ENCODE results near the gene PSD.
A peak's percentile ranks its signal among the peaks of the same experiment; 100 is the strongest.

Gene PSD

GRCh38 chr10:102394079-102394800 lies 24.3 kb downstream of the PSD start:
- DNase-seq (ENCODE audit: extremely low read depth in 1 of 2, low read depth in 1 of 2) = peak; percentile 97 to 98

GRCh38 chr10:102393411-102394078 lies 25.0 kb downstream of the PSD start:
- DNase-seq (ENCODE audit: extremely low read depth in 1 of 2, low read depth in 1 of 2) = no peak

DNA sequence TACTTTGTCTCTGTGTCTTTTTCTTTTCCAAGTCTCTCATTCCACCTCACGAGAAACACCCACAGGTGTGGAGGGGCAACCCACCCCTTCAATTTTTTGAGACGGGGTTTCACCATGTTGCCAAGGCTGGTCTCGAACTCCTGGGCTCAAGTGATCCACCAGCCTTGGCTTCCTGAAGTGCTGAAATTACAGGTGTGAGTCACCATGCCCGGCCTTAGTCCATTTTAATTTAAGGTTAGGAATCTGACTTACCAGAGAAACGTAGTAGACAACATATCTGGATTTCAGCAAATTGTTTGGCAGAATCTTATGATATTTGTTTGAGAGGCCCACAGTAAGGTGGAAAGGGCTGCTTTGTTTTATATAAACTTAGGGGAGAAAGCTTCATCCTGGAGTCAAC lies 26.3 kb downstream of the PSD start:
- no peak for DNase-seq (ENCODE audit: extremely low read depth in 1 of 2, low read depth in 1 of 2)

GRCh38 chr10:102389894-102390293 lies 28.7 kb downstream of the PSD start:
- DNase-seq (ENCODE audit: extremely low read depth in 1 of 2, low read depth in 1 of 2) = no peak

- DNase-seq (ENCODE audit: extremely low read depth in 1 of 2, low read depth in 1 of 2) = no peak
Observed at GRCh38 chr10:102384606-102385429, 33.8 kb downstream of the PSD start.

DNA sequence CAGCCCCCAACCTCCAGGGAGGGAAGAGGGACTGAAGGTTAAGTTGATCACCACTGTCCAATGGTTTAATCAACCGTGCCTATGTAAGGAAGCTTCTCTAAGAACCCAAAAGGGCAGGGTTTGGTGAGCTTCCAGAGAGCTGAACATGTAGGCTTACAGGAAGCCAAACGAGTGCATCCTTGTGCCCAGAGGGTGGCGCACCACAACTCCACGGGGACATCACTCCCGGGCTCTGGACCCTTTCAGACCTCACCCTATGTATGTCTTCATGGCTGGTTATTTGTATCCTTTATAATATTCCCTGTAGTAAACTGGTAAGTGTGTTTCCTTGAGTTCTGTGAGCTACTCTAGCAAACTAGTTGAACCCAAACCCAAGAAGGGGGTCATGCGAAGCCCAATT lies 34.5 kb downstream of the PSD start:
- DNase-seq (ENCODE audit: extremely low read depth in 1 of 2, low read depth in 1 of 2) = no peak

DNA sequence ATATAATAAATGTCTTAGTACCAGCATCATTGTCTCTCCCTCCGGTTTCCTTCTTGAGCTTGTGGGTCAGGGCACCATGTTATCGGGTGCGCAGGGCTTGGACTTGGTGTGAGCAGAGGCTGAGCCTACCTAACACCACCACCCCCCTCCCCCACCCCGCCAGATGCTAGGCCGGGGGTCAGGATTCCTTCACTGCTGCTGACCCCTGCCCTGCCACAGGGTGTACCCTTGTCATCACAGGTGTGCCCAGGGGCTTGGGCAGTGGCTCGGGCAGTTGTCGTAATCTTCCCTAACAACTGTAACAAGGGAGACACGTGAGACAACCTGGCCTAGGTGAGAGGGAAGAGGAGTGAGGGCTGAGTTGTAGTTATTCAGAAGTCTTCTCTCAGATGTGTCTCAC lies 35.7 kb downstream of the PSD start:
- DNase-seq (ENCODE audit: extremely low read depth in 1 of 2, low read depth in 1 of 2) = no peak

GRCh38 chr10:102381983-102382382 lies 36.6 kb downstream of the PSD start:
- no peak for DNase-seq (ENCODE audit: extremely low read depth in 1 of 2, low read depth in 1 of 2)

DNA sequence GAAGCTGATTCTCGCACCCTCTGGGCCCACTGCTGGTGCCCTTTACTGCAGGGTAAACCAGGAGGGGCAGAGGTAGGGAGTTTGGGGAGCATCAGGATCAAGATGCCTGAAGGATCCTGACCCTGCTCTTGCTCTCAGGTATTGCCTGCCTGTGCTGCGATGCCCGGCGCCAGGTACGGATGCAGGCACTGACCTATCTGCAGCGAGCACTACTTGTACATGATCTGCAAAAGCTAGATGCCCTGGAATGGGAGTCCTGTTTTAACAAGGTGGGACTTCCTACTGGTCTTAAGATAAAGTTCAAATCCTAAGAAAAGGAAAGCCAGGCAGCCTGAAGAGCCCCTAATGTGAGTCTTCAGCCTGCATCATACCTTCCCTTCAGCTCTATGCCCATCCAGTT lies 39.2 kb downstream of the PSD start:
- no peak for DNase-seq (ENCODE audit: extremely low read depth in 1 of 2, low read depth in 1 of 2)

GRCh38 chr10:102376901-102377300 lies 41.7 kb downstream of the PSD start:
- no peak for DNase-seq (ENCODE audit: extremely low read depth in 1 of 2, low read depth in 1 of 2)

DNA sequence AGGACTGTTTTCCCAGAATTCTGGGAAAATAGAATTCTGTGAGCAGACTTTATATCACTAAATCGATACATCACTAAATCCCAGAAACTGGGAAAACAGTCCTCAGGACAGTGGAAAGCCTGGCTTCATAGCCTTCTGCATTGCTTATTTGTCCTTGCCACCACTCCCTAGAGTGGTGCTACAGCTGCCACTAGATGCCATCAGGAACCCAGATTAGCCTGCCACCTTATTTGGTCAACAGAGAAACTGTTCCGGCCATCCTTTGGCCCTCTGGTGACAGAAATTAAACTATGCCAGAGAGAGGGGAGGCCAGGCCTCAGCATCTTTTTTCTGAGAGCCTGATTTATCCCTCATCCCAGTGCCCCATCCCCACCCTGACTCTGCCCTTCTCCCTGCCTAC lies 42.7 kb downstream of the PSD start:
- DNase-seq (ENCODE audit: extremely low read depth in 1 of 2, low read depth in 1 of 2) = no peak

DNA sequence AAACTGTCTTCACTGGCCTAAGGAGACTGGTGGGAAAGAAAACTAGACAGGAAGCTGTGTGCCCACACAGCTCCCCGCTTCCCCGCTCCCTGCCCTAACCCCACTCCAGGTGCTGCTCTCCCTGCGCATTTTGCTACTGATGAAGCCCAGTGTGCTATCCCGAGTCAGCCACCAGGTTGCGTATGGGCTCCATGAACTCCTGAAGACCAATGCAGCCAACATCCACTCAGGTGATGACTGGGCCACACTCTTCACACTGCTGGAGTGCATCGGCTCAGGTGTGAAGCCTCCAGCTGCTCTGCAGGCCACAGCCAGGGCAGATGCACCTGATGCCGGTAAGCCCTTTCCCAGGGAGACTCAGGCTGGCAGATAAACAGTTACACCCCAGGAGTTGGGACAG lies 43.3 kb downstream of the PSD start:
- DNase-seq (ENCODE audit: extremely low read depth in 1 of 2, low read depth in 1 of 2) = no peak

DNA sequence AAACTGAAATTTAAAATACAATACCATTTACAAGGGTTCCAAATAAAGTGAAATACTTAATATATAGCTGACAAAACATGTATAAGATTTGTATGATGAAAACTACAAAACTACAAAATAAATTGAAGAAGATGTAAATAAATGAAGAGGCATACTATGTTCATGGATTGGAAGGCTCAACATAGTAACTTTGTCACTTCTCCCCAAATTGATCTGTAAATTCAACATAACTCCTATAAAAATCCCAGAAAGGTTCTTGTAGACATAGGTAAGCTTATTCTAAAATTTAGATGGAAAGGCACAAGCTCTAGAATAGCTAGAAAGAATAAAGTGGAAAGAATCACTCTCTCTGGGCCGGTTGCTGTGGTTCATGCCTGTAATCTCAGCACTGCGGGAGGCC lies 47.3 kb downstream of the PSD start:
- DNase-seq (ENCODE audit: extremely low read depth in 1 of 2, low read depth in 1 of 2) = no peak

DNA sequence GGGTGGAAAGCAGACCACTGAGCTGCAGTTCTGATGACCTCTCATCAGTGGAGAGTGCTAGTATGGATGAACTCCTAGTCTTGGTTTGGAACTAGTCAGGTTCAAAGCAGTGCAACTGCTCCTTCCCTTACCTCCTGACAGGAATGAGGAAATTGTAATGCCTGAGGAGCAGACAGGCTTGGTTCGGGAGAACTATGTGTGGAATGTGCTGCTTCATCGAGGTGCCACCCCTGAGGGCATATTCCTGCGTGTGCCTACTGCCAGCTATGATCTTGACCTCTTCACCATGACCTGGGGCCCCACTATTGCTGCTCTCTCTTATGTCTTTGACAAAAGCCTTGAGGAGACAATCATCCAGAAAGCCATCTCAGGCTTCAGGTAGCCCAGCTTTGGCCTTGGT lies 50.5 kb downstream of the PSD start:
- no peak for DNase-seq (ENCODE audit: extremely low read depth in 1 of 2, low read depth in 1 of 2)

DNA sequence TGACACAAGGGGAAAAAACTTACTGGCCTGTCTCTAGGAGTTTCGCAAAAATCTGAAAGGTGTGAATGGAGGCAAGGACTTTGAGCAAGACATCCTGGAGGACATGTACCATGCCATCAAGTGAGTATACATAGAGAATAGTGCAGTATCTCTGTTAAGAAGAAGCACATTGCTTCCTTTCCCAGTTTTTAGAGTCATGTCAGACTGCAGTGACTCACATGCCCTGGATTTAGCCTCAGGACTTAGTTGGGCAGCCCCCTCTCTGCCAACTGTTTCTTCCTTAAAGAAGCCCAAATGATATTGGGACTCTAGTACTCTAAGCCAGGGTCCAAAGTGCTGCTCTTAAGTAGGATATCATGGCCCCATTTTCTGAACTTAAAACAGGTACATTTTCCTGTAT lies 51.1 kb downstream of the PSD start:
- no peak for DNase-seq (ENCODE audit: extremely low read depth in 1 of 2, low read depth in 1 of 2)

- no peak for DNase-seq (ENCODE audit: extremely low read depth in 1 of 2, low read depth in 1 of 2)
Observed at GRCh38 chr10:102358712-102359382, 59.7 kb downstream of the PSD start.

- no peak for DNase-seq (ENCODE audit: extremely low read depth in 1 of 2, low read depth in 1 of 2)
Observed at GRCh38 chr10:102354451-102354850, 64.1 kb downstream of the PSD start.

Measured in stimulated activated CD8-positive, alpha-beta memory T cell treated with anti-CD3 and anti-CD28 coated beads, Interleukin-7, amount 100 ng/mL, for 48 hours (primary cell).